Neuronal stem cell (in vitro differentiated cells): ENCODE data around the gene FHIT.

Source experiments
- DNase-seq: peaks from one replicate; pipeline ENCODE4 v3.0.0-alpha.2; 2013; ENCODE audit warnings: low spot score
- H2AFZ ChIP-seq: one replicate; pipeline ENCODE4 v1.6.1; 2013; ENCODE audit warnings: mild to moderate bottlenecking, low read length, inconsistent platforms
- H2AK5ac ChIP-seq: 2 replicates; pipeline ENCODE4 v1.6.1; 2013; ENCODE audit warnings: low read depth, mild to moderate bottlenecking, inconsistent platforms, low read length, moderate library complexity, mixed read lengths
- H2BK120ac ChIP-seq: 2 replicates; pipeline ENCODE4 v1.6.1; 2013; ENCODE audit warnings: low read depth, mild to moderate bottlenecking, inconsistent platforms, low read length, moderate library complexity, mixed read lengths
- H2BK12ac ChIP-seq: one replicate; pipeline ENCODE4 v1.6.1; 2013; ENCODE audit warnings: low read length, inconsistent platforms
- H2BK15ac ChIP-seq: 2 replicates; pipeline ENCODE4 v1.6.1; 2013; ENCODE audit warnings: mild to moderate bottlenecking, low read length, inconsistent platforms, mixed read lengths
- H2BK5ac ChIP-seq: one replicate; pipeline ENCODE4 v1.6.1; 2013; ENCODE audit warnings: inconsistent platforms, mild to moderate bottlenecking, low read length, moderate library complexity
- H3K14ac ChIP-seq: one replicate; pipeline ENCODE4 v1.6.1; 2013; ENCODE audit warnings: low read length, inconsistent platforms
- H3K18ac ChIP-seq: 2 replicates; pipeline ENCODE4 v1.6.1; 2013; ENCODE audit warnings: low read length, inconsistent platforms
- H3K23ac ChIP-seq: 2 replicates; pipeline ENCODE4 v1.6.1; 2013; ENCODE audit warnings: low read depth, mild to moderate bottlenecking, mixed read lengths, low read length, inconsistent platforms; ENCODE audit not compliant: poor library complexity
- H3K27ac ChIP-seq: replicated peaks from 3 replicates; pipeline ENCODE4 v1.5.1; 2013; ENCODE audit warnings: low read length, inconsistent platforms
- H3K27me3 ChIP-seq, 3 experiments: 2 replicates each; pipeline ENCODE4 v1.6.1; 2013; ENCODE audit warnings: low read length in 3 of 3, mild to moderate bottlenecking in 2 of 3, inconsistent platforms in 1 of 3, low read depth in 1 of 3, mixed read lengths in 1 of 3, moderate library complexity in 1 of 3; ENCODE audit not compliant: control insufficient read depth in 3 of 3, insufficient read depth in 3 of 3
- H3K36me3 ChIP-seq, 2 donors: replicated peaks in 1 of 2; 2 replicates each; pipeline ENCODE4 v1.6.1; 2013; ENCODE audit warnings: low read length in 2 of 2; ENCODE audit not compliant: control insufficient read depth in 2 of 2, insufficient read depth in 2 of 2
- H3K4ac ChIP-seq: 2 replicates; pipeline ENCODE4 v1.6.1; 2013; ENCODE audit warnings: inconsistent platforms, mild to moderate bottlenecking, low read length, moderate library complexity
- H3K4me1 ChIP-seq, 2 donors: 1 replicate in 1 of 2; 2 replicates in 1 of 2; pipeline ENCODE4 v1.6.1; 2013; ENCODE audit warnings: low read length in 2 of 2, low read depth in 1 of 2; ENCODE audit not compliant: control insufficient read depth in 2 of 2, insufficient read depth in 1 of 2
- H3K4me2 ChIP-seq: one replicate; pipeline ENCODE4 v1.6.1; 2013; ENCODE audit warnings: mild to moderate bottlenecking, low read length, inconsistent platforms; ENCODE audit not compliant: insufficient read depth, poor library complexity, severe bottlenecking
- H3K4me3 ChIP-seq, 2 donors: 2 replicates each; pipeline ENCODE4 v1.5.1; 2013; ENCODE audit warnings: low read length in 2 of 2, mild to moderate bottlenecking in 2 of 2, inconsistent platforms in 1 of 2, moderate library complexity in 1 of 2
- H3K79me1 ChIP-seq: one replicate; pipeline ENCODE4 v1.6.1; 2013; ENCODE audit warnings: low read depth, mild to moderate bottlenecking, inconsistent platforms, low read length, moderate library complexity
- H3K9ac ChIP-seq: one replicate; pipeline ENCODE4 v1.6.1; 2013; ENCODE audit warnings: mild to moderate bottlenecking, low read depth, low read length, inconsistent platforms; ENCODE audit not compliant: poor library complexity
- H3K9me3 ChIP-seq, 2 donors: replicated peaks in 1 of 2; 2 replicates each; pipeline versions ENCODE3 to v1.6.1; 2013; ENCODE audit warnings: low read length in 2 of 2, mild to moderate bottlenecking in 2 of 2, inconsistent platforms in 1 of 2, low read depth in 1 of 2, mixed read lengths in 1 of 2, moderate library complexity in 1 of 2; ENCODE audit not compliant: control insufficient read depth in 2 of 2, insufficient read depth in 1 of 2
- H4K8ac ChIP-seq: one replicate; pipeline ENCODE4 v1.6.1; 2013; ENCODE audit warnings: low read depth, mild to moderate bottlenecking, inconsistent platforms, low read length, moderate library complexity
- H4K91ac ChIP-seq: one replicate; pipeline ENCODE4 v1.6.1; 2013; ENCODE audit warnings: low read length, low read depth, mild to moderate bottlenecking, inconsistent platforms; ENCODE audit not compliant: poor library complexity
- WGBS, 2 donors: extraction: QIAGEN DNeasy Blood & Tissue Kit; methylation state at CpG; one replicate each; pipeline ENCODE4 v1.1.7; 2013; ENCODE audit warnings: missing lambda C conversion rate in 2 of 2, mixed read lengths in 1 of 2; ENCODE audit not compliant: insufficient read length in 2 of 2, insufficient replicate concordance in 1 of 2; ENCODE audit errors: extremely low coverage in 2 of 2; 5-methylcytosine and 5-hydroxymethylcytosine counted together

The FHIT gene

GRCh38 chr3:60289341-60290121 lies 961.7 kb downstream of the FHIT start:
- Histone ChIP-seq H2AFZ (peak overlapping the region; percentile 16), H3K36me3 (no peaks in the 10 kb centered on the region), H3K4me3 (no peak overlapping the region), H2BK15ac (no peak overlapping the region), H3K79me1 (no peaks in the 10 kb centered on the region), H3K4me1 (no peaks in the 10 kb centered on the region), H4K8ac (no peak overlapping the region), H2AK5ac (no peak overlapping the region), H3K23ac (no peak overlapping the region), H2BK5ac (no peak overlapping the region), H3K4me2 (no peak overlapping the region), H3K4ac (no peak overlapping the region), H3K9me3 (peaks cover 0 to 2% of the 10 kb centered on the region in 2 donors), H2BK12ac (no peak overlapping the region), H4K91ac (no peak overlapping the region), H2BK120ac (no peak overlapping the region), H3K9ac (no peak overlapping the region), H3K18ac (no peak overlapping the region), H3K27me3 (peaks cover 0 to 2% (median 0%) of the 10 kb centered on the region in 3 experiments), H3K27ac (no peak overlapping the region), H3K14ac (no peak overlapping the region)
- no CpG with 5 or more reads among the region's 8 CpGs for WGBS, 2 donors
- DNase-seq = no peak

GRCh38 chr3:60282866-60283265 lies 968.4 kb downstream of the FHIT start:
- Histone ChIP-seq H3K23ac (no peak overlapping the region), H3K36me3 (no peaks in the 10 kb centered on the region), H2BK12ac (no peak overlapping the region), H2BK15ac (no peak overlapping the region), H3K14ac (no peak overlapping the region), H3K4me3 (no peak overlapping the region), H3K9me3 (peaks cover 0 to 2% of the 10 kb centered on the region in 2 donors), H3K18ac (no peak overlapping the region), H3K27ac (no peak overlapping the region), H4K91ac (no peak overlapping the region), H2AK5ac (no peak overlapping the region), H3K4me2 (no peak overlapping the region), H3K4me1 (no peaks in the 10 kb centered on the region), H3K79me1 (no peaks in the 10 kb centered on the region), H3K9ac (no peak overlapping the region), H3K27me3 (peaks cover 0 to 2% (median 0%) of the 10 kb centered on the region in 3 experiments), H2BK120ac (no peak overlapping the region), H2BK5ac (no peak overlapping the region), H4K8ac (no peak overlapping the region), H3K4ac (no peak overlapping the region), H2AFZ (no peak overlapping the region)
- DNase-seq = no peak
- no CpG with 5 or more reads among the region's 2 CpGs for WGBS, 2 donors

- Histone ChIP-seq H2AFZ (no peak overlapping the region), H2BK5ac (no peak overlapping the region), H3K9me3 (peaks cover 0 to 2% of the 10 kb centered on the region in 2 donors), H4K91ac (no peak overlapping the region), H3K18ac (no peak overlapping the region), H3K79me1 (no peaks in the 10 kb centered on the region), H3K4ac (no peak overlapping the region), H3K9ac (no peak overlapping the region), H2BK12ac (no peak overlapping the region), H3K36me3 (no peaks in the 10 kb centered on the region), H2BK120ac (no peak overlapping the region), H3K23ac (no peak overlapping the region), H3K4me3 (no peak overlapping the region), H3K4me1 (peaks cover 0 to 3% of the 10 kb centered on the region in 2 donors), H2AK5ac (no peak overlapping the region), H3K14ac (no peak overlapping the region), H4K8ac (no peak overlapping the region), H3K27me3 (peaks cover 0 to 2% (median 0%) of the 10 kb centered on the region in 3 experiments), H3K4me2 (no peak overlapping the region), H2BK15ac (no peak overlapping the region), H3K27ac (no peak overlapping the region)
- DNase-seq = no peak
- no CpG with 5 or more reads among the region's 3 CpGs for WGBS, 2 donors
Measured at GRCh38 chr3:60281970-60282369, 969.3 kb downstream of the FHIT start.

- H3K27me3 ChIP-seq = no peaks in the 10 kb centered on the region
- no peak overlapping the region for H4K8ac ChIP-seq
- no peak overlapping the region for H2AK5ac ChIP-seq
- no peaks in the 10 kb centered on the region for H3K79me1 ChIP-seq
- peaks cover 0 to 3% of the 10 kb centered on the region in 2 donors for H3K4me1 ChIP-seq
- DNase-seq = no peak
- no peak overlapping the region for H4K91ac ChIP-seq
- peak overlapping the region; percentile 43 for H2AFZ ChIP-seq
- no peak overlapping the region for H2BK120ac ChIP-seq
- H3K36me3 ChIP-seq = no peaks in the 10 kb centered on the region
- H2BK12ac ChIP-seq = no peak overlapping the region
- H3K4me3 ChIP-seq = no peak overlapping the region
- WGBS, 2 donors = no CpG with 5 or more reads among the region's 6 CpGs
- H2BK5ac ChIP-seq = no peak overlapping the region
- no peak overlapping the region for H3K9ac ChIP-seq
- H2BK15ac ChIP-seq = no peak overlapping the region
- peak overlapping the region; percentile 48 for H3K27ac ChIP-seq
- no peak overlapping the region for H3K14ac ChIP-seq
- peak overlapping the region; percentile 44 for H3K18ac ChIP-seq
- no peak overlapping the region for H3K23ac ChIP-seq
- H3K9me3 ChIP-seq = peaks cover 0 to 5% of the 10 kb centered on the region in 2 donors
- no peak overlapping the region for H3K4me2 ChIP-seq
- no peak overlapping the region for H3K4ac ChIP-seq
Measured at GRCh38 chr3:60277361-60277800, 973.9 kb downstream of the FHIT start.
